ENCODE measurements around the gene LRG1.
A peak's percentile ranks its signal among the peaks of the same experiment; 100 is the strongest.
"Not testable (repeated sequence)": the region's sequence is repeated elsewhere in the genome, so short reads cannot be mapped to it uniquely, and the experiment has no call there.

The LRG1 gene

GRCh38 chr19:4573682-4574081, 33.8 kb upstream of the LRG1 start:
- TF ChIP-seq CTCF (IDR thresholded peaks at IDR 0.05), result no peak
- TF ChIP-seq ZFX (IDR thresholded peaks at IDR 0.05; ENCODE audit: borderline replicate concordance), result no peak
- no peak overlapping the region for H3K27ac ChIP-seq

- no peak overlapping the region for H3K27ac ChIP-seq
- TF ChIP-seq ZFX (IDR thresholded peaks at IDR 0.05; ENCODE audit: borderline replicate concordance) (no peak), CTCF (IDR thresholded peaks at IDR 0.05) (no peak)
Observed at GRCh38 chr19:4571305-4571917, 31.6 kb upstream of the LRG1 start.

GRCh38 chr19:4570916-4571304, 31.1 kb upstream of the LRG1 start:
- TF ChIP-seq CTCF (IDR thresholded peaks at IDR 0.05), result no peak
- no peak for TF ChIP-seq ZFX (IDR thresholded peaks at IDR 0.05; ENCODE audit: borderline replicate concordance)
- no peak overlapping the region for H3K27ac ChIP-seq

- no peak for TF ChIP-seq CTCF (IDR thresholded peaks at IDR 0.05)
- TF ChIP-seq ZFX (IDR thresholded peaks at IDR 0.05; ENCODE audit: borderline replicate concordance), result no peak
- H3K27ac ChIP-seq, result no peak overlapping the region
Observed at GRCh38 chr19:4570402-4570801, 30.6 kb upstream of the LRG1 start.

GRCh38 chr19:4568886-4569285, 29.1 kb upstream of the LRG1 start:
- TF ChIP-seq ZFX (IDR thresholded peaks at IDR 0.05; ENCODE audit: borderline replicate concordance) (no peak), CTCF (IDR thresholded peaks at IDR 0.05) (no peak)
- H3K27ac ChIP-seq, result no peak overlapping the region

- H3K27ac ChIP-seq, result no peak overlapping the region
- TF ChIP-seq ZFX (IDR thresholded peaks at IDR 0.05; ENCODE audit: borderline replicate concordance) (no peak), CTCF (IDR thresholded peaks at IDR 0.05) (peak; percentile 97)
Observed at GRCh38 chr19:4567584-4568071, 27.8 kb upstream of the LRG1 start.

GRCh38 chr19:4566402-4567051, 26.7 kb upstream of the LRG1 start:
- no peak overlapping the region for H3K27ac ChIP-seq
- TF ChIP-seq CTCF (IDR thresholded peaks at IDR 0.05) (no peak), ZFX (IDR thresholded peaks at IDR 0.05; ENCODE audit: borderline replicate concordance) (no peak)

- H3K27ac ChIP-seq, result not testable (repeated sequence)
Observed at GRCh38 chr19:4563562-4563961, 23.7 kb upstream of the LRG1 start.

- H3K27ac ChIP-seq, result not testable (repeated sequence)
Observed at GRCh38 chr19:4562085-4562484, 22.2 kb upstream of the LRG1 start.
